ENCODE results near the gene RBM33. TPM values are rescaled to one million over a fixed set of nuclear protein-coding genes. Genes with fewer than 3 reads are reported as not detected.

RBM33 gene
- total RNA-seq, 1 donor from 2014 or later, result 50.5 TPM

DNA sequence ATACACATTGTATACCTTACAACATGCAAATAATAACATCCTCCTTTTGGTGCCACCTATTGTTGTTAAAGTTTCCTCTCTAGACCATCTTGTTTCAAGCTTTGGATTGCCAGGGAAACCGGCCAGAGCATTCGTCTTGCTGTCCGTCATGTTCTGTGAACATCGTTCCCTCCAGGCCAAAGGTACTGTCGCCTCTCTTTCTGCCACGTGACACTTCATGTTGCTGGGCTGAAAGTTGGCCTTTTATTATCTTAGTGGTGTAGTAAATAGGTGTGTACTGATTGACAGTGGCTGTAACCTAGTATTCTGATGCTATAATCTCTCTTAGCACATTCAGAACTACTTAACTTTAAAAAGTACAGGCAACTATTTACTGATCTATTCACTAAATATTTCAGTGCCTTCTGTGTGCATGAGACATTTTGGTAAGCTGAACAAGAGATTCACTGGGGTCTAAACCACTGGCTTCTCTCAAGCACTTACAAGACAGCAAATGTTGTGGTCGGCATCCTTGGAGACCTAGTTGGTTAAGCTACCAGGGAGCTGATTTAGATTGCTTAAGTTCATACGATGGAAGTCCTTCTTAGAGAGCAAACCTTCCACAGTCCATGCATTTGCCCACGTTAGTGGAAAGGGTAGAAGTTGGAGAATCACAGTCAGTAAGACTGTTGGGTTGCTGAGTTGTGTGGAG is 115.4 kb downstream of the RBM33 start:
- Mint-ChIP-seq H3K4me1 (ENCODE audit: low read depth, unreplicated experiment) (peaks cover 12% of the 10 kb centered on the region), H3K9me3 (ENCODE audit: unreplicated experiment) (peaks cover 2% of the 10 kb centered on the region), H3K27ac (ENCODE audit: unreplicated experiment) (no peak overlapping the region), H3K36me3 (ENCODE audit: low read depth, unreplicated experiment) (peaks cover 15% of the 10 kb centered on the region), H3K27me3 (ENCODE audit: low read depth, unreplicated experiment) (no peaks in the 10 kb centered on the region), H3K4me3 (ENCODE audit: unreplicated experiment) (no peak overlapping the region)
- Histone ChIP-seq H3K9me3 (ENCODE audit: insufficient read depth, low read depth, low read length) (no peaks in the 10 kb centered on the region), H3K9ac (ENCODE audit: low read length) (no peak overlapping the region), H3K27me3 (ENCODE audit: insufficient read depth, low read length) (no peaks in the 10 kb centered on the region), H3K4me2 (ENCODE audit: low read length) (no peak overlapping the region), H3K4me3 (ENCODE audit: insufficient read depth, low read depth, low read length) (no peak overlapping the region), H3K4me1 (ENCODE audit: insufficient read depth, low read length) (peaks cover 8% of the 10 kb centered on the region), H3K27ac (ENCODE audit: low read depth, low read length) (no peak overlapping the region), H4K20me1 (ENCODE audit: insufficient read depth, low read length) (peaks cover 85% of the 10 kb centered on the region), H3K36me3 (ENCODE audit: insufficient read depth, low read length) (peaks cover 3% of the 10 kb centered on the region), H3K79me2 (ENCODE audit: insufficient read depth, low read length) (peaks cover 74% of the 10 kb centered on the region), H2AFZ (ENCODE audit: low read depth, low read length) (no peak overlapping the region)
- TF ChIP-seq EZH2 (IDR thresholded peaks at IDR 0.05; ENCODE audit: insufficient read depth, low read length), result no peak
- TF ChIP-seq CTCF (IDR thresholded peaks at IDR 0.05; ENCODE audit: insufficient read depth, low read depth, low read length), result no peak
- FAIRE-seq (no peak), DNase-seq (ENCODE audit: low read depth) (no peak)

GRCh38 chr7:155761162-155761561 is 116.7 kb downstream of the RBM33 start:
- Mint-ChIP-seq H3K27ac (ENCODE audit: unreplicated experiment) (no peak overlapping the region), H3K4me3 (ENCODE audit: unreplicated experiment) (no peak overlapping the region), H3K27me3 (ENCODE audit: low read depth, unreplicated experiment) (no peaks in the 10 kb centered on the region), H3K4me1 (ENCODE audit: low read depth, unreplicated experiment) (peaks cover 12% of the 10 kb centered on the region), H3K9me3 (ENCODE audit: unreplicated experiment) (peaks cover 2% of the 10 kb centered on the region), H3K36me3 (ENCODE audit: low read depth, unreplicated experiment) (peaks cover 15% of the 10 kb centered on the region)
- H3K36me3 ChIP-seq (ENCODE audit: insufficient read depth, low read length), result peaks cover 7% of the 10 kb centered on the region
- H3K4me3 ChIP-seq (ENCODE audit: insufficient read depth, low read depth, low read length), result no peak overlapping the region
- TF ChIP-seq CTCF (IDR thresholded peaks at IDR 0.05; ENCODE audit: insufficient read depth, low read depth, low read length) (no peak), EZH2 (IDR thresholded peaks at IDR 0.05; ENCODE audit: insufficient read depth, low read length) (no peak)
- peaks cover 62% of the 10 kb centered on the region for H3K79me2 ChIP-seq (ENCODE audit: insufficient read depth, low read length)
- no peak overlapping the region for H3K4me2 ChIP-seq (ENCODE audit: low read length)
- FAIRE-seq (no peak), DNase-seq (ENCODE audit: low read depth) (no peak)
- H4K20me1 ChIP-seq (ENCODE audit: insufficient read depth, low read length), result peaks cover 82% of the 10 kb centered on the region
- peaks cover 8% of the 10 kb centered on the region for H3K4me1 ChIP-seq (ENCODE audit: insufficient read depth, low read length)
- H3K9me3 ChIP-seq (ENCODE audit: insufficient read depth, low read depth, low read length), result no peaks in the 10 kb centered on the region
- no peak overlapping the region for H3K9ac ChIP-seq (ENCODE audit: low read length)
- no peak overlapping the region for H2AFZ ChIP-seq (ENCODE audit: low read depth, low read length)
- no peak overlapping the region for H3K27ac ChIP-seq (ENCODE audit: low read depth, low read length)
- no peaks in the 10 kb centered on the region for H3K27me3 ChIP-seq (ENCODE audit: insufficient read depth, low read length)

DNA sequence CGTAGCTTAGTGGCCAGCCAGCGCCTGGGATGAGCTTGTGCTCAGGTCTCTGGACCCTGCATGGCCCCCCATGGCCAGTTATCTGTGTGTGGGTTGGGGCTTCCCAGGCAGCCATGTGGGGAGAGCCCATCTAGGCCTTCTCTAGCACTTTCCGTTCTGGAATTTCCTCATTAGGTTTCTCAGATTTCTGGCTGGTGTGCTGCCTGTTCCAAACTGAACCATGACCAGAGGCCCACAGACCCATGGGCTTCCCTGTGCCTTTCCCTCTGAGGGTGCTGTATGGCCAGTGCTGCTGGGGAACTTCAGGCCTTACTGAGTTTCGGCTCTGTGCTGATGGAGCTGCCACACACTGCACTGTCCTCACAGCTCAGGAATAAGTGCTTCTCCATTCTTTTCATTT is 117.6 kb downstream of the RBM33 start:
- Mint-ChIP-seq H3K9me3 (ENCODE audit: unreplicated experiment) (peaks cover 2% of the 10 kb centered on the region), H3K4me3 (ENCODE audit: unreplicated experiment) (no peak overlapping the region), H3K27me3 (ENCODE audit: low read depth, unreplicated experiment) (no peaks in the 10 kb centered on the region), H3K4me1 (ENCODE audit: low read depth, unreplicated experiment) (peaks cover 12% of the 10 kb centered on the region), H3K36me3 (ENCODE audit: low read depth, unreplicated experiment) (peaks cover 15% of the 10 kb centered on the region), H3K27ac (ENCODE audit: unreplicated experiment) (no peak overlapping the region)
- FAIRE-seq, result no peak
- Histone ChIP-seq H3K27me3 (ENCODE audit: insufficient read depth, low read length) (no peaks in the 10 kb centered on the region), H3K4me2 (ENCODE audit: low read length) (no peak overlapping the region), H2AFZ (ENCODE audit: low read depth, low read length) (no peak overlapping the region), H3K4me1 (ENCODE audit: insufficient read depth, low read length) (peaks cover 8% of the 10 kb centered on the region), H3K9me3 (ENCODE audit: insufficient read depth, low read depth, low read length) (no peaks in the 10 kb centered on the region), H3K36me3 (ENCODE audit: insufficient read depth, low read length) (peaks cover 8% of the 10 kb centered on the region), H4K20me1 (ENCODE audit: insufficient read depth, low read length) (peaks cover 75% of the 10 kb centered on the region), H3K79me2 (ENCODE audit: insufficient read depth, low read length) (peaks cover 55% of the 10 kb centered on the region), H3K4me3 (ENCODE audit: insufficient read depth, low read depth, low read length) (no peak overlapping the region), H3K27ac (ENCODE audit: low read depth, low read length) (no peak overlapping the region), H3K9ac (ENCODE audit: low read length) (no peak overlapping the region)
- TF ChIP-seq CTCF (IDR thresholded peaks at IDR 0.05; ENCODE audit: insufficient read depth, low read depth, low read length) (no peak), EZH2 (IDR thresholded peaks at IDR 0.05; ENCODE audit: insufficient read depth, low read length) (no peak)
- DNase-seq (ENCODE audit: low read depth), result no peak
